Endothelial cell of umbilical vein (primary cell): ENCODE measurements around the gene ASAP2.

ENCODE experiments used
- CTCF ChIP-seq, 2 donors: IDR thresholded peaks; 1 replicate in 1 of 2; 2 replicates in 1 of 2; pipeline ENCODE4 v1.5.1; 2011; ENCODE audit warnings: low read length in 2 of 2, mild to moderate bottlenecking in 2 of 2, moderate library complexity in 2 of 2, control low read depth in 1 of 2, inconsistent platforms in 1 of 2, low read depth in 1 of 2; ENCODE audit not compliant: insufficient read depth in 1 of 2; ENCODE audit errors: extremely low read depth in 1 of 2
- EZH2 ChIP-seq: IDR thresholded peaks from 2 replicates; pipeline ENCODE4 v1.6.1; 2012; ENCODE audit warnings: borderline replicate concordance, low read depth, mild to moderate bottlenecking, moderate library complexity, low read length, inconsistent platforms; ENCODE audit not compliant: severe bottlenecking
- FOS ChIP-seq: IDR thresholded peaks from 2 replicates; pipeline ENCODE4 v1.6.1; 2011; ENCODE audit warnings: mild to moderate bottlenecking, low read length, moderate library complexity, borderline replicate concordance; ENCODE audit not compliant: insufficient read depth
- JUN ChIP-seq: IDR thresholded peaks from 2 replicates; pipeline ENCODE4 v1.6.1; 2011; ENCODE audit warnings: borderline replicate concordance, low read depth; ENCODE audit not compliant: insufficient read length, insufficient read depth
- MAX ChIP-seq: IDR thresholded peaks from 2 replicates; pipeline ENCODE4 v1.6.1; 2011; ENCODE audit not compliant: insufficient read depth, insufficient read length
- MYC ChIP-seq: IDR thresholded peaks from one replicate; pipeline ENCODE4 v1.6.1; 2011; ENCODE audit warnings: mild to moderate bottlenecking, low read depth, low read length
- POLR2A ChIP-seq: IDR thresholded peaks from 2 replicates; pipeline ENCODE4 v1.6.1; 2012; ENCODE audit warnings: low read depth, mild to moderate bottlenecking, control low read depth, low read length
- POLR2AphosphoS5 ChIP-seq: IDR thresholded peaks from 2 replicates; pipeline ENCODE4 v1.6.1; 2012; ENCODE audit warnings: low read depth, mild to moderate bottlenecking, control low read depth, low read length, moderate library complexity; ENCODE audit not compliant: insufficient read depth

- TF ChIP-seq MAX (no peak), CTCF (IDR thresholded peaks at IDR 0.05; ENCODE audit: extremely low read depth in 1 of 2, insufficient read depth in 1 of 2, low read depth in 1 of 2, low read length in 2 of 2) (no peak), EZH2 (no peak), POLR2AphosphoS5 (no peak), FOS (no peak), POLR2A (no peak), MYC (no peak), JUN (no peak)
These were observed 136.9 kb downstream of the ASAP2 start for GRCh38 chr2:9343524-9343923.
